GM23248 (cell line): ENCODE results near the gene STX4.

Experiments used
- EZH2 ChIP-seq: fragments of 200-600 bp; sonication (generic); IDR thresholded peaks from 2 replicates; pipeline ENCODE4 v1.6.1; 2018; ENCODE audit warnings: antibody characterized with exemption, mild to moderate bottlenecking; ENCODE audit not compliant: insufficient read depth, poor library complexity, severe bottlenecking
- EZH2phosphoT487 ChIP-seq: fragments of 200-600 bp; sonication (generic); IDR thresholded peaks from 2 replicates; pipeline ENCODE4 v1.6.1; 2018; ENCODE audit warnings: antibody characterized with exemption, moderate library complexity, mild to moderate bottlenecking, low read depth; ENCODE audit not compliant: insufficient read depth

- TF ChIP-seq EZH2 (no peak), EZH2phosphoT487 (no peak)
These were observed 52.1 kb downstream of the STX4 start for GRCh38 chr16:31085411-31085810.
